GM19025 (cell line): Measurements from ENCODE around the gene DKK3.

ENCODE experiments used
- ATAC-seq: cut with Tn5 transposase; IDR thresholded peaks from one replicate; pipeline ENCODE4 v1.9.1; 2021; ENCODE audit warnings: mild to moderate bottlenecking, low read depth, moderate library complexity; ENCODE audit not compliant: unreplicated experiment

The DKK3 gene

DNA sequence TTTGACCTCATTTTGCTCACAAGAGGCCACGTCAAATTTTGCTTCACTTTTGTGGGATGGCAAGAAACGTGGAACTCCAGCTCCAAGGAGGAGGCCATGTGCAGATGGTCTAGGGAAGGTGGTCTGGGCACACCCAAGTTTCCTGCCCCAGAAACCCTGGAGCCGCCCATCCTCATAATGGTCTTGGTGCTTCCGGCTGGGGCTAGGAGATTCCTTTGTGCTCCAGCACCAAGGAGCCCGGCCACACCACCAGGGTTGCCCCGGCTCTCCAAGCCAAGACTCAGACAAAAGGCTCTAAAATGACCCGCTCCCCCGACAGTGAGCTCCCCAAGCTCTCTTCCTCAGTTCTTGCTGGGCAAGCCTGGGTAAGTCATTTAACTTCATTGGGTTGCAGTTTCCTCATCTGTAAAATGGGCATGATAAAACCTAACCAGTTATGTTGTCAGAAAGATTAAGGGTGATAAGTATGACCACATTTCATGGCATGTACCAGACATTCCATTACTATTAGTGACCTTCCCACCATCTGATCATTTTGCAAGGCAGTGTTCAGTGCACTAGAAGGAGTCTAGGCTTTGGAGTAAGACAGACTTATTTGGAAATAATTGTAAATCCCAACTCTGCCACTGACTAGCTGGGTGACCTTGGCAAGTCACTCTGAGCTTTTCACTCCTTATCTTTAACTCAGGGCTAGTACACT is 23.3 kb downstream of the DKK3 start:
- no peak for ATAC-seq

DNA sequence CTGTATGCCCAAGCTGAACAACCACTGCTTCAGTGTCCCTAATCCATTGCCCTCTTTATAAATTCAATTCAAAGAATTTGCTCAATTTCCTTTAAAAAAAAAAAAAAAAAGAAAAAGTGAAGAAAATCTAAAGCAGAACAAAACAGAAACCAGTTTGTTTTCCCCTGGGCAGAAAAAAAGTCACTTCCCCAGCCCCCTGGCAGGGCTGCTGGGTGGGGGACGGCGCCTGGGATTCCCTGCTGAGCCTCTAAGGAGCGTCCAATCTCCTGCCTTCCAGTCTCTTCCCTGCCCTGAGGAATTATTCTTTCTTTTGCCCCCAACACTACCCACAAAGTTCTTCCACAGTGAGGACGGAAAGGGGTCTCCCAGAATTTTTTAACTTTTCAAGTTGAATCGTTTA is 23.9 kb downstream of the DKK3 start:
- no peak for ATAC-seq

GRCh38 chr11:11983427-11983826 is 25.0 kb downstream of the DKK3 start:
- ATAC-seq = no peak

- no peak for ATAC-seq
Observed at GRCh38 chr11:11982975-11983374, 25.5 kb downstream of the DKK3 start.

- ATAC-seq = no peak
Observed at GRCh38 chr11:11982461-11982860, 26.0 kb downstream of the DKK3 start.

- ATAC-seq = no peak
Observed at GRCh38 chr11:11981840-11982239, 26.6 kb downstream of the DKK3 start.

DNA sequence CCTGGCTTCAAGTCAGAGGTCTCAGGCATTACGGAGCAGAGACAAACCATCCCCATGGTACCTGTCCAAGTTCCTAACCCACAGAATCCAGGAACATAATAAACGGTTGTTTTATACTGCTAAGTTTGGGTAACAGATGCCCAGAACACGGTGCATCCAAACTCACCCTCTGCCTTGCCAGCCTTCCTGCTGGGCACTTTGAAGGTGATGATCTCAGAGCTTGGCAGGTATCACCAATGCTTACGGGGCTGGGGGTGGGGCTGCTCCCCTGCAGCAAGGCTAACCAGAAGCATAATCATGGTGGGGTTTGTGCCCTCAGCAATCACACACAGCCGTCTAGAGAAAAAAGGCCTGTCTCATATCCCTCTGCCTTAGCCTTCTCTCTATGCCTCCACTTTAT is 27.1 kb downstream of the DKK3 start:
- ATAC-seq = no peak

GRCh38 chr11:11980841-11981308 is 27.6 kb downstream of the DKK3 start:
- no peak for ATAC-seq

DNA sequence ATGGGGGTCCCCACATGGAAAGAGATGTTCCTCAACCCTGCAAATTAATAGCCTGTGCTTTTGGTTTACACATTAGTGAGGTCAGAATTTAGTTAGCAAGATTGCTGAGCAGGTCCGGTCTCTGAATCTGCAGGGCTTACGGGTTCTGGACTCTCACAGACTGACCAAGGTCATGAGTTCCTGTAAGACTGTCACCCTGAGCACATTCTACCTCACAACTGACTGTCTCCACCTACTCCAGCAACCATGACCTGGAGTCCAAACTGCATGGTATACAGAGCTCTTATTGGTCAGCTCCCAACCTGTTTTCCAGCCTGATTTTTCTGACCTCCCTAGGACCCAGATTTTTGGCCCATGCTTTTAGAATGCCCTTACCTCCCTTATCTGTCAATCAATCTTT is 28.2 kb downstream of the DKK3 start:
- ATAC-seq = no peak

DNA sequence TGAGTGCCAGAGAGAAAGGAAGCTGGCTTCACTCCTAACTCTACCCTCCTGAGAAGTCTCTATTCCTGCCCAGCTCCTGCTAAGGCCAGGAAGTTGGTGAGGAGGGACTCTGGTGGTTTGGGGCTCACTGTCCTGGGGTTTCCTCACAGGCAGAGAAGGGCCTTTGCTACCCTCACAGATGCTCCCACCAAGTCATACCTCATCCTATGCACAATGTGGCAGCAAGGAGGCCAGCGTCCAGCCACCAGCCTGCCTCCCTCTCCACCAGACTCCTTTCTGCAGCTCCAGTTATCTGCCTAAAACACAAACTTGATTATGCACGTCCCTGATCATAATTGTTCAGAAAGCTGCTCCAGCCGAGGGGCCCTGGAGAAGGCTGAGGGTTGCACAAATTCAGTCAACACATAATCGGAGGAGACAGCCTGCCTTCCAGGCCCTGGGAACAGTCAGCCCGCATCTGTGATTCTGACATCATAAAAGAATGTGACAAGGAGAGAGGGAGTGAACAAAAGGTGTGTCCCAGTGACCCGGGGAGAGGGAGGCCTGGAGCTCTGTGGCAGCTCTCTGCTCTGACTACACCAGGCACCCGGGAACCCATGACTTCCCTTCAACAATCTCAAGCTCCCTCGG is 28.8 kb downstream of the DKK3 start:
- no peak for ATAC-seq

GRCh38 chr11:11978792-11979487 is 29.5 kb downstream of the DKK3 start:
- no peak for ATAC-seq

DNA sequence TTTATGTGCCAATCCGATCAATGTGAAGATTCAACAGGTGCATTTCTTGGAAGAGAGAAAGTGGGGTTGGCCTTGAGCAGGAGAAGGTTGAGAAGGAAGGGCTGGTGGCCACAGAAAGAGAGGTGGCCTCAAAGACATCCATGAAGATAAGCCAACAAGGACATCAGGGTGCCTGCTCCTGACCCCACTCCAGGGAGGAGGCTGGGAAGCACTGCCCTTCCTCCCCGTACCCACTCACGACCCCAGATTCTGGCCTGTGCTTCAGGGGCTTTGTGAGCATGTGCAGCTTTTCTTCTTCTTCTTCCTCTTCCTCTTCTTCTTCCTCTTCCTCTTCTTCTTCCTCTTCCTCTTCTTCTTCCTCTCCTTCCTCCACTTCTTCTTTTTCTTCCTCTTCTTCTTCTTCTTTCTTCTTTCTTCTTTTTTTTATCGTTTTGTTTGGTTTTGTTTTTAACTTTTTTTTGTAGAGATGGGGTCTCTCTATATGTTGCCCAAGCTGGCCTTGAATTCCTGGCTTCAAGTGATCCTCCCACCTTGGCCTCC is 30.3 kb downstream of the DKK3 start:
- no peak for ATAC-seq

- ATAC-seq = no peak
Observed at GRCh38 chr11:11977206-11977938, 31.1 kb downstream of the DKK3 start.

- no peak for ATAC-seq
Observed at GRCh38 chr11:11976481-11977127, 31.8 kb downstream of the DKK3 start.

DNA sequence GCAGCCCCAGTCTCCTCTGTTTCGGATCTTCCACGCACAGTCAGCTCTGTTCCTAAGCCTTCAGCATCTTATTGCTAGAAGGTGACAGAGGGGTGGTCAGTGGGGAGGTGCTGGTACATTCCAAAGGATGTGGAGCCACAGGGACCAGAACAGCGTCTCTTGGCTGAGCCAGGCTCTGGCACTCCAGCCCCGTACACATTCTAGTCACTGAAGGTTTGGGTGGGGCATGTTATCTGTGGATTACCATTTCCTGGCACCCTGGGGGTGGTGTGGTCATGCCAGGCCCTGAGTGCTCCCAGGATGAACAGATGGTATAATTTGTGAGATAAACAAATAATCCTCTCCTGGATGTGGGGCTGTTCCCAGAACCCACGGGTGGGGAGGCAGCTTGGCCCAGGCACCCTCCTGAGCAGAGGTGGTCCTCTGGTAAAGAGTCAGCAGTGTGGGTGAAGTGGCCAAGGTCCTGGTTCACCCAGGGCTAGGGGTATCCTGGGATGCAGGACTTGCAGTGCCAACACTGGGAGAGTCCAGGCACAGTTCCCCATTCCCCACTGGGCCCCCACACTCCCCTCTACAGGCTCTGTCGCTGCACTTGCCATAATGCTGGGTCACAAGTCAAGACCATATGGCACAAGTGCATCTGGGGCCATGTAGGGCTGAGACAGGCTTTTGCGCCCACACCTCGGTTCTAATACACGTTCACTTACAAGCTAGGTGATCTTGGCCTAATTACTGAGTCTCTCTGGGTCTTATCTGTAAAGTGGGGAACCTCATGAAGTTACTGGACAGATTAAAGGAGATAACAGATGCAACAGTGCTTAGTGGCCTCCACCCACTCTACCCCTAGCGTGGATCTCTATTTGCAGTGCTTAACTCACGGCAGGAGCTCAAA is 33.0 kb downstream of the DKK3 start:
- ATAC-seq = no peak

GRCh38 chr11:11973866-11974265 is 34.6 kb downstream of the DKK3 start:
- no peak for ATAC-seq

- no peak for ATAC-seq
Observed at GRCh38 chr11:11973361-11973800, 35.0 kb downstream of the DKK3 start.

DNA sequence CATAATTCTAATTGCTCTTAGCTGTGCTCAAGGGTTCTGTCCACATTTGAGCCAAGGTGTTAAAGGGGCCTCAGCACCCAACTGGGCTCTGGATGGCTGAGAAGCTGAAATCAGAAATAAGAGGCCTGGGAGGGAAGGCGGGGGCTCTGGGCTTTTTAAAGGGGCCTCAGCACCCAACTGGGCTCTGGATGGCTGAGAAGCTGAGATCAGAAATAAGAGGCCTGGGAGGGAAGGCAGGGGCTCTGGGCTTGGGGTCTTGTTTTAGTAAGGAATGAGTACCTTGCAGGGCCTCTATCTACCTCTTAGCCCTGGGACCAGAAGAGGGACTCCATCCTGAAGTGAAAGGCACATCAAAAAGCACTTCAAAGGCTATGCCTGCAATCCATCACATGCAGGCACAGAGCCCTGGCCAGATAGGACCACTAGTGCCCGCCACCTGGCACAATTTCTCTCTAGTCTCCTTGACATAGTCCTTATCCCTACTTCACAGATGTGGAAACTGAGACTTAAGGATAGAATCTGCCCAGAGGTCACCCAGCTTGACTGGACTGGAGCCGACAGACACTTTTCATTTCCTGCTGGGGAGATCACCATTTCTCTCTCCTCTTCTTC is 35.6 kb downstream of the DKK3 start:
- no peak for ATAC-seq
